Body of pancreas (tissue), 4 donors: ENCODE measurements around the gene INSIG2.

Experiments used
- CTCF ChIP-seq, 7 experiments: fragments of 450-650 bp in 4 of 7; fragments of 200-600 bp in 3 of 7; sonication (generic) in 3 of 7; IDR thresholded peaks; one replicate each; pipeline ENCODE4 v1.5.1; 2016 to 2019; ENCODE audit warnings: antibody characterized with exemption in 7 of 7
- POLR2A ChIP-seq, 3 donors: fragments of 450-650 bp; IDR thresholded peaks; one replicate each; pipeline ENCODE4 v1.6.1; 2016; ENCODE audit warnings: antibody characterized with exemption in 3 of 3, mild to moderate bottlenecking in 2 of 3

DNA sequence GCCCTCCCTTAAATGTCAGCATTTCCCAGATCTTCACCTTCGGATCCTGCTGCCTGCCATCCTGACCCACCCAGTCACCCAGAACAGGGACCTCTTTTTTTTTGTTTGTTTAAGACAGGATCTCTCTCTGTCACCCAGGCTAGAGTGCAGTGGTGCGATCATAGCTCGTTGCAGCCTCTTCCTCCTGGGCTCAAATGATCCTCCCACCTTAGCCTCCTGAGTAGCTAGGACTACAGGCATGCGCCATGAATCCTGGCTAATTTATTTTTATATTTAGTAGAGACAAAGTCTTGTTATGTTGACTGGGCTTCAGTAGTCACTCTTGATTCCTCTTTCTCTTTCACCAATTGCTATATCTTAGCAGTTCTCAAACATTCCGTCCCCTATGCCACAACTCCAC lies 39.0 kb downstream of the INSIG2 start:
- TF ChIP-seq CTCF (IDR thresholded peaks at IDR 0.05) = no peak
- no peak for TF ChIP-seq POLR2A (IDR thresholded peaks at IDR 0.05)
